ENCODE measurements around the gene ERBB3. TPM values are rescaled to one million over a fixed set of nuclear protein-coding genes. Genes with fewer than 3 reads are reported as not detected.

Gene ERBB3
- total RNA-seq, 1 donor from 2014 or later: 60.7 TPM

GRCh38 chr12:56086608-56087007, 6.6 kb downstream of the ERBB3 start:
- Histone ChIP-seq H3K9me3 (no peaks in the 10 kb centered on the region), H3K4me3 (no peak overlapping the region), H3K27ac (no peak overlapping the region), H3K27me3 (no peaks in the 10 kb centered on the region), H3K36me3 (no peaks in the 10 kb centered on the region), H3K4me1 (peaks cover 7% of the 10 kb centered on the region)
- ATAC-seq (no peak), DNase-seq (no peak)
- TF ChIP-seq, protein P1, sequence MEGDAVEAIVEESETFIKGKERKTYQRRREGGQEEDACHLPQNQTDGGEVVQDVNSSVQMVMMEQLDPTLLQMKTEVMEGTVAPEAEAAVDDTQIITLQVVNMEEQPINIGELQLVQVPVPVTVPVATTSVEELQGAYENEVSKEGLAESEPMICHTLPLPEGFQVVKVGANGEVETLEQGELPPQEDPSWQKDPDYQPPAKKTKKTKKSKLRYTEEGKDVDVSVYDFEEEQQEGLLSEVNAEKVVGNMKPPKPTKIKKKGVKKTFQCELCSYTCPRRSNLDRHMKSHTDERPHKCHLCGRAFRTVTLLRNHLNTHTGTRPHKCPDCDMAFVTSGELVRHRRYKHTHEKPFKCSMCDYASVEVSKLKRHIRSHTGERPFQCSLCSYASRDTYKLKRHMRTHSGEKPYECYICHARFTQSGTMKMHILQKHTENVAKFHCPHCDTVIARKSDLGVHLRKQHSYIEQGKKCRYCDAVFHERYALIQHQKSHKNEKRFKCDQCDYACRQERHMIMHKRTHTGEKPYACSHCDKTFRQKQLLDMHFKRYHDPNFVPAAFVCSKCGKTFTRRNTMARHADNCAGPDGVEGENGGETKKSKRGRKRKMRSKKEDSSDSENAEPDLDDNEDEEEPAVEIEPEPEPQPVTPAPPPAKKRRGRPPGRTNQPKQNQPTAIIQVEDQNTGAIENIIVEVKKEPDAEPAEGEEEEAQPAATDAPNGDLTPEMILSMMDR (IDR thresholded peaks at IDR 0.05): no peak
- intact Hi-C loops (cut with DNase I): no loop called here

GRCh38 chr12:56087220-56087619, 7.3 kb downstream of the ERBB3 start:
- Histone ChIP-seq H3K4me3 (no peak overlapping the region), H3K4me1 (peaks cover 7% of the 10 kb centered on the region), H3K9me3 (no peaks in the 10 kb centered on the region), H3K27ac (peak overlapping the region; percentile 72), H3K27me3 (no peaks in the 10 kb centered on the region), H3K36me3 (no peaks in the 10 kb centered on the region)
- intact Hi-C loops (cut with DNase I): no loop called here
- ATAC-seq (peak; percentile 97), DNase-seq (peak; percentile 96)
- TF ChIP-seq, protein P1 (IDR thresholded peaks at IDR 0.05): no peak

DNA sequence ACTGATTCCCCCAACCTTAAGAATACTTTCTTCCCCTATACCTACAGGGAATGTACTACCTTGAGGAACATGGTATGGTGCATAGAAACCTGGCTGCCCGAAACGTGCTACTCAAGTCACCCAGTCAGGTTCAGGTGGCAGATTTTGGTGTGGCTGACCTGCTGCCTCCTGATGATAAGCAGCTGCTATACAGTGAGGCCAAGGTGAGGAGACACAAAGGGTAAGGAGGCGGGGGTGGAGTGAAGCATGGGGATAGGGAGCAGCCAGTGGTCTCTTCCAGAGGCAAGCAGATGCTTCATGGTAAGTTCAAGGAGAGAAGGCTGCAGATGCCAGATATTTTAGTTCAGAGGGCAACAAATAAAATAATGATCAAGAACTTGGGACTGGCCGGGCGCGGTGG, 17.8 kb downstream of the ERBB3 start:
- H3K9me3 ChIP-seq: no peaks in the 10 kb centered on the region
- H3K4me3 ChIP-seq: no peak overlapping the region
- intact Hi-C loops (cut with DNase I): no loop called here
- peaks cover 10% of the 10 kb centered on the region for H3K36me3 ChIP-seq
- DNase-seq (no peak), ATAC-seq (no peak)
- H3K27me3 ChIP-seq: no peaks in the 10 kb centered on the region
- no peak overlapping the region for H3K27ac ChIP-seq
- TF ChIP-seq, protein P1 (IDR thresholded peaks at IDR 0.05): no peak
- no peaks in the 10 kb centered on the region for H3K4me1 ChIP-seq

DNA sequence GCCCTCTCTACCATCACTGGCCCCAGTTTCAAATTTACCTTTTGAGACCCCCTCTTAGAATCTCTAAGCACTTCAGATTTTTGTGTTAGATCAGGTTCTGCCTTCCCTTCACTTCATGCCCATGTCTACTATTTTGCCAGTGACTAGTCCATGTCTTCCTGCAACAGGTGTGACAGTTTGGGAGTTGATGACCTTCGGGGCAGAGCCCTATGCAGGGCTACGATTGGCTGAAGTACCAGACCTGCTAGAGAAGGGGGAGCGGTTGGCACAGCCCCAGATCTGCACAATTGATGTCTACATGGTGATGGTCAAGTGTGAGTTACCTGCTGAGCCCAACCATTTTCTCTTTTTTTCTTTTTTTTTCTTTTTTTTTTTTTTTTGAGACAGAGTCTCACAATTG, 18.6 kb downstream of the ERBB3 start:
- ATAC-seq (no peak), DNase-seq (no peak)
- H3K4me1 ChIP-seq: peaks cover 6% of the 10 kb centered on the region
- H3K4me3 ChIP-seq: no peak overlapping the region
- no peaks in the 10 kb centered on the region for H3K9me3 ChIP-seq
- H3K27me3 ChIP-seq: no peaks in the 10 kb centered on the region
- intact Hi-C loops (cut with DNase I): no loop called here
- H3K36me3 ChIP-seq: peaks cover 10% of the 10 kb centered on the region
- no peak overlapping the region for H3K27ac ChIP-seq
- TF ChIP-seq, protein P1 (IDR thresholded peaks at IDR 0.05): no peak

- ATAC-seq (no peak), DNase-seq (no peak)
- Histone ChIP-seq H3K36me3 (peaks cover 10% of the 10 kb centered on the region), H3K4me3 (no peak overlapping the region), H3K4me1 (peaks cover 8% of the 10 kb centered on the region), H3K27me3 (no peaks in the 10 kb centered on the region), H3K27ac (no peak overlapping the region), H3K9me3 (no peaks in the 10 kb centered on the region)
- intact Hi-C loops (cut with DNase I): no loop called here
- TF ChIP-seq, protein P1 (IDR thresholded peaks at IDR 0.05): no peak
Observed at GRCh38 chr12:56099787-56100186, 19.8 kb downstream of the ERBB3 start.

GRCh38 chr12:56101045-56101444, 21.1 kb downstream of the ERBB3 start:
- intact Hi-C loops (cut with DNase I): no loop called here
- H3K36me3 ChIP-seq: peaks cover under 1% of the 10 kb centered on the region

More at GRCh38 chr12:56101045-56101444, 21.1 kb downstream of the ERBB3 start:
- DNase-seq: no peak
- Histone ChIP-seq H3K27ac (no peak overlapping the region), H3K9me3 (no peaks in the 10 kb centered on the region), H3K4me1 (peaks cover 17% of the 10 kb centered on the region), H3K4me3 (no peak overlapping the region), H3K27me3 (no peaks in the 10 kb centered on the region)
- TF ChIP-seq, protein P1 (IDR thresholded peaks at IDR 0.05): no peak
- no peak for ATAC-seq

All from upper lobe of right lung (tissue), 1 donor.